ENCODE measurements around the gene SLC25A34.

Gene SLC25A34

DNA sequence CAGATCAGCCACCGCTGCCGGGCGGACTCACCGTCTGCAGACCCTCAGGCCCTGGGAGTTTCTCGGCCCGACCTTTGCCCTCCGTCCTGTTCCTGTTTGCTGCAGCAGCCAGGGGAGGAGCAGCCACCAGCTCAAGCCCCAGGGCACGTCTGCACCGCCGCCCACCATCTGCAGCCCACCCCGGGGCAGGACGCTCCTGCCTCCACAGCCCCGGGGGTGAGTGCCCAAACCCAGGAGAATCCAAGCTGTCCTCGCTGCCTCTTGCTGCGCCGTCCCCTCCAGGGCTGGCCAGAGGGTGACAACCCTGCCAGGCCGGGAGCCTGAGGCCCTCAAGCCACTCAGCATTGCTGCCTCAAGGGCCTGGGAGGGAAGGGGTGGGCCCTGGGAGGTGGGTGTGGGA, 1.2 kb upstream of the SLC25A34 start:
- Histone ChIP-seq H3K36me3 (ENCODE audit: control insufficient read depth, insufficient read depth, low read length) (peaks cover 42% of the 10 kb centered on the region), H3K27ac (ENCODE audit: low read depth, low read length) (no peak overlapping the region), H3K4me3 (ENCODE audit: low read depth, low read length) (no peak overlapping the region), H3K4me1 (ENCODE audit: control insufficient read depth, insufficient read depth, low read length) (no peaks in the 10 kb centered on the region), H3K27me3 (ENCODE audit: control insufficient read depth, insufficient read depth, low read length) (no peaks in the 10 kb centered on the region), H3K9ac (ENCODE audit: low read depth, low read length) (no peak overlapping the region), H3K9me3 (ENCODE audit: control insufficient read depth, insufficient read depth, low read length) (no peaks in the 10 kb centered on the region)

DNA sequence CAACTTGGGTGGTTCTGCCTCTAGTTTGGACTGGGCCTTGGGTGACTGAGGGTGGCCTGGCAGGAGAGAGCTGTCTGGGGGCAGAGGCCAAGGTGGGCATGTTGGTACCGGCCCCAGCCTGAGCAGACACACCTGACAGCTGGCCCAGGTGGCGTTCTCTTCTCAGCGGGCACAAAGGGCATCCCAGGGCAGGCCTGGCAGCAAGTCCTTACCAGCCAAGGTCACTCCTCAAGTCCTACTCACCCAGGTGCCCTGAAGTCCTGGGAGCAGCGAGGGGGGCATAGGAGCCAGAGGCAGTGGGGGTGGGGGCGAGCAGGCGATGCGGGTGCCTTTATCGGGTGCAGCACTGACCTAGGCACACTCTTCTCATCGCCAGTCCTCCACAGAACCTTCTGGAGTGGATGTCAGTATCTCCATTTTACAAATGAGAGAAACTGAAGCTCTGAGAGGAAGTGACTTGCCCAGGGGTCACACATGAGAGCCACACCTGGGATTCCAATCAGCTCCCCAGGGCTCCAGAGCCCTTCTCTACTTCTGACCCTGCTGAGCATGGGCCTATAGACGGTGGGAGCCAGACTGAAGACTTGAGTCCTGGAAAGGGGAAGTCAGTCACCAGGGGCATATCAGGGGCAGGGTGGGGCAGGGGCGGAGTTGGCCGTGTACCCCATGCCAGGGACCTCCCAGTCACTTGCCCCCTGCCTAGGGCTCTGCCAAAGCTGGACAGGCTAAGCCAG, 587 bp upstream of the SLC25A34 start:
- Histone ChIP-seq H3K4me3 (ENCODE audit: low read depth, low read length) (no peak overlapping the region), H3K36me3 (ENCODE audit: control insufficient read depth, insufficient read depth, low read length) (peaks cover 41% of the 10 kb centered on the region), H3K9me3 (ENCODE audit: control insufficient read depth, insufficient read depth, low read length) (no peaks in the 10 kb centered on the region), H3K27ac (ENCODE audit: low read depth, low read length) (no peak overlapping the region), H3K4me1 (ENCODE audit: control insufficient read depth, insufficient read depth, low read length) (no peaks in the 10 kb centered on the region), H3K9ac (ENCODE audit: low read depth, low read length) (no peak overlapping the region), H3K27me3 (ENCODE audit: control insufficient read depth, insufficient read depth, low read length) (no peaks in the 10 kb centered on the region)

DNA sequence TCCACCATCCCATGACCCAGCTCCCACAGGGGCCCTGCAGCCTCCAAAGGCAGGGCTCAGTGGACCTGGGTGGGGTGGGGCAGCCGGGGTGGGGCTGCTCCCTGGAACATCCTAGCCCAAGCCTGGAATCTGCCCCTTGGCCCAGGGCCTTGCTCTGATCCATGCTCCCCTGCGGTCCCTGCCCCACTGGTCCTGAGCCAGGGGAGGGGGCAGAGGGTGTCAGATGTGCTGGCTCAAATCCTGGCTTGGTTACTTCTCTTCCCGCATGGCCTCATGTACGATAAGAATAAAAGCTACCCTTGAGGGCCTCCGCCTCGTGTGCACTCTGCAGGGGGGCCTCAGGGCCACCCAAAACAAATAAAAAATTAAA, 819 bp downstream of the SLC25A34 start:
- H3K4me3 ChIP-seq (ENCODE audit: low read depth, low read length): no peak overlapping the region
- no peak overlapping the region for H3K27ac ChIP-seq (ENCODE audit: low read depth, low read length)
- peaks cover 27% of the 10 kb centered on the region for H3K36me3 ChIP-seq (ENCODE audit: control insufficient read depth, insufficient read depth, low read length)
- peaks cover 3% of the 10 kb centered on the region; the same call in 1 of the 2 replicates for H3K4me1 ChIP-seq (ENCODE audit: control insufficient read depth, insufficient read depth, low read length)
- H3K9me3 ChIP-seq (ENCODE audit: control insufficient read depth, insufficient read depth, low read length): no peaks in the 10 kb centered on the region
- no peak overlapping the region for H3K9ac ChIP-seq (ENCODE audit: low read depth, low read length)
- H3K27me3 ChIP-seq (ENCODE audit: control insufficient read depth, insufficient read depth, low read length): no peaks in the 10 kb centered on the region

DNA sequence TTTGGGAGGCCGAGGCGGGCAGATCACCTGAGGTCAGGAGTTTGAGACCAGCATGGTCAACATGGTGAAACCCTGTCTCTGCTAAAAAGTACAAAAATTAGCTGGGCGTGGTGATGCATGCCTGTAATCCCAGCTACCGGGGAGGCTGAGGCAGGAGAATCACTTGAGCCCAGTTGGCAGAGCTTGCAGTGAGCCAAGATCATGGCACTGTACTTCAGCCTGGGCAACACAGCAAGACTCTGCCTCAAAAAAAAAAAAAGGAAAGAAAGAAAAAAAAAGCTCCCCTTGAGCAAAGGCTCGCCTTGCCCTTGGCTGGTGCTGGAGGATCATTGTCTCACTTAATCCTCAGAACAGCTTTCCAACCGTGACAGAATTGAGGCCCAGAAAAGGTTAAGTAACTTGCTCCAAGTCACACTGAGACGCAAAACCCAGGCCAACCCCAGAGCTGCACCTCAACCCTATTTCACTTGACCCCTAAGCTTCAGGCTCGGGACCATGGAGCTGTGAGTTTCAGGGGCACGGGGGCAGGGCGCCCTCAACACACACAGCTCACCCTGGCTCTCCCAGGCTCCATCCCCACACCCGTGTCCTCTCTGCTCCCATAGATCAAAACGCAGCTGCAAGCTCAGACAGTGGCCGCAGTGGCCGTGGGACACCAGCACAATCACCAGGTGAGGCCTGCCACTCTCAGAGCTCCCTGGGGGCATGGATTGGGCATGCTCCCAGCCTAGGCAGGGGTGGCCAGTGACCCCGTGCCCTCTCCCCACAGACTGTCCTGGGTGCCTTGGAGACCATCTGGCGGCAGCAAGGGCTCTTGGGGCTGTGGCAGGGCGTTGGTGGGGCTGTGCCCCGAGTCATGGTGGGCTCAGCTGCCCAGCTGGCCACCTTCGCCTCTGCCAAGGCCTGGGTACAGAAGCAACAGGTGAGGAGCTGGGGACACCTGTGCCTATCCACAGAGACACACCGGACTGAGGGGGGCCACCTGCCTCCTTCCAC, 1.6 kb downstream of the SLC25A34 start:
- H3K36me3 ChIP-seq (ENCODE audit: control insufficient read depth, insufficient read depth, low read length): peaks cover 20% of the 10 kb centered on the region
- no peak overlapping the region for H3K4me3 ChIP-seq (ENCODE audit: low read depth, low read length)
- no peak overlapping the region for H3K9ac ChIP-seq (ENCODE audit: low read depth, low read length)
- H3K9me3 ChIP-seq (ENCODE audit: control insufficient read depth, insufficient read depth, low read length): no peaks in the 10 kb centered on the region
- H3K27me3 ChIP-seq (ENCODE audit: control insufficient read depth, insufficient read depth, low read length): no peaks in the 10 kb centered on the region
- H3K4me1 ChIP-seq (ENCODE audit: control insufficient read depth, insufficient read depth, low read length): peaks cover 3% of the 10 kb centered on the region; the same call in 1 of the 2 replicates
- H3K27ac ChIP-seq (ENCODE audit: low read depth, low read length): no peak overlapping the region

DNA sequence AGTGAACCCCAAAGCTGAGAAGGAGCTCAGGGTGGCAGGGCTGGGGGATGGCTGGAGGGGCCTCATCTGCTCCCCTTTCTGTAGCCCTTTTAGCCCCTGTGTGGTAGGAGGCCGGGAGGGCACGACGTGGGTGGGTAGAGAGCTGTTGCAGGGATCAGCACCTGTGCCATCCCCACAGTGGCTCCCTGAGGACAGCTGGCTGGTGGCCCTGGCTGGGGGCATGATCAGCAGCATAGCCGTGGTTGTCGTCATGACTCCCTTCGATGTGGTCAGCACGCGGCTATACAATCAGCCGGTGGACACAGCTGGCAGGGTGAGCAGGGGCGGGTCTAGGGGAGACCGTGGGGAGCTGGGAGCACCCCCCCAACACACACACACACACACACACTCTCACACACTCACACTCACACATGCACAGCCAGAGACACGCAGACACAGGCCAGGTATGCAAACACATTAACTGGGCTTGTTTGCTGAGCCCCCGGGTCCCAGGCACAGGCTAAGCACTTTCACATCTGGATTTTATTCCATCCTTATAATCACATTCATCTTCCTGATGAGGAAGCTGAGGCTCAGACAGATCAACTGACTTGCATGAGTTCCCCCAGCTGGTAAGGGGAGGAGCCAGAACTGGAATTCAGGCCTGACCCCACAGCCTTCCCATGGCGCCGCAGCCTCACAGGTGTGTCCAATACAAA, 2.5 kb downstream of the SLC25A34 start:
- H3K9me3 ChIP-seq (ENCODE audit: control insufficient read depth, insufficient read depth, low read length): no peaks in the 10 kb centered on the region
- H3K27ac ChIP-seq (ENCODE audit: low read depth, low read length): no peak overlapping the region
- peaks cover 13% of the 10 kb centered on the region for H3K36me3 ChIP-seq (ENCODE audit: control insufficient read depth, insufficient read depth, low read length)
- no peak overlapping the region for H3K9ac ChIP-seq (ENCODE audit: low read depth, low read length)
- no peaks in the 10 kb centered on the region for H3K27me3 ChIP-seq (ENCODE audit: control insufficient read depth, insufficient read depth, low read length)
- H3K4me1 ChIP-seq (ENCODE audit: control insufficient read depth, insufficient read depth, low read length): peaks cover 3% of the 10 kb centered on the region; the same call in 1 of the 2 replicates
- no peak overlapping the region for H3K4me3 ChIP-seq (ENCODE audit: low read depth, low read length)

DNA sequence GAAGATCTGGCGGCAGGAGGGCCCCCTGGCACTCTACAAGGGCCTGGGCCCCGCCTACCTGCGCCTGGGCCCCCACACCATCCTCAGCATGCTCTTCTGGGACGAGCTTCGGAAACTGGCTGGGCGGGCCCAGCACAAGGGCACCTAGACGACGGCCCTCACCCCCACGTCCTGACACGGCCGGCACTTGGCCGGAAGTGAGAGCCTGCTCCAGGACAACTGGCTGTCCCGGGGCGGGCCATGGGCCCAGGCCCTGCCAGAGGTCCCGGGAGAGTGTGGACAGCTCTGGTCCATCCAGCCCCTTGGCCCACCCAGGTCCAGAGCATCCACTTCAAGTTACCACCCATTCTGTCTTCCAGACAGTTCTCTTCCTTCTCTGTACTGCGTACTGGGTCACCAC, 3.2 kb downstream of the SLC25A34 start:
- peaks cover 6% of the 10 kb centered on the region for H3K36me3 ChIP-seq (ENCODE audit: control insufficient read depth, insufficient read depth, low read length)
- H3K27ac ChIP-seq (ENCODE audit: low read depth, low read length): no peak overlapping the region
- H3K4me1 ChIP-seq (ENCODE audit: control insufficient read depth, insufficient read depth, low read length): peaks cover 3% of the 10 kb centered on the region; the same call in 1 of the 2 replicates
- no peak overlapping the region for H3K4me3 ChIP-seq (ENCODE audit: low read depth, low read length)
- H3K9ac ChIP-seq (ENCODE audit: low read depth, low read length): no peak overlapping the region
- no peaks in the 10 kb centered on the region for H3K9me3 ChIP-seq (ENCODE audit: control insufficient read depth, insufficient read depth, low read length)
- H3K27me3 ChIP-seq (ENCODE audit: control insufficient read depth, insufficient read depth, low read length): no peaks in the 10 kb centered on the region

DNA sequence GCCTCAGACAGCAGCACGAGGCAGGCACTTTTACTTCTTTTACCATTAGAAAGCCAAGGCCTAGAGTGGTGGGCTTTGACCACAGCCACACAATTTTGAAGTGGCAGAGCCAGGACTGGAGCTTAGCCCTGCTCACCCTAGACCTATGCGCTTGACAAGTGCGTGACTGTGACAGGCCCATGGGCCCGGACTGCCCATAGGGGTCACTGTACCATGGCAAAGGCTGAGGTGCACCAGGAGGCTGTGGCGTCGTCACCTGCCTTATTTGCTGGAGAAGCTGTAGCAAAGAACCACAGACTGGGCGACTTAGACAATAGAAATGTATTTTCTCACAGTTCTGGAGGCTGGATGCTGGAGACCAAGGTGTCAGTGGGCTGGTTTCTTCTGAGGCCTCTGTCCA, 3.7 kb downstream of the SLC25A34 start:
- no peak overlapping the region for H3K27ac ChIP-seq (ENCODE audit: low read depth, low read length)

DNA sequence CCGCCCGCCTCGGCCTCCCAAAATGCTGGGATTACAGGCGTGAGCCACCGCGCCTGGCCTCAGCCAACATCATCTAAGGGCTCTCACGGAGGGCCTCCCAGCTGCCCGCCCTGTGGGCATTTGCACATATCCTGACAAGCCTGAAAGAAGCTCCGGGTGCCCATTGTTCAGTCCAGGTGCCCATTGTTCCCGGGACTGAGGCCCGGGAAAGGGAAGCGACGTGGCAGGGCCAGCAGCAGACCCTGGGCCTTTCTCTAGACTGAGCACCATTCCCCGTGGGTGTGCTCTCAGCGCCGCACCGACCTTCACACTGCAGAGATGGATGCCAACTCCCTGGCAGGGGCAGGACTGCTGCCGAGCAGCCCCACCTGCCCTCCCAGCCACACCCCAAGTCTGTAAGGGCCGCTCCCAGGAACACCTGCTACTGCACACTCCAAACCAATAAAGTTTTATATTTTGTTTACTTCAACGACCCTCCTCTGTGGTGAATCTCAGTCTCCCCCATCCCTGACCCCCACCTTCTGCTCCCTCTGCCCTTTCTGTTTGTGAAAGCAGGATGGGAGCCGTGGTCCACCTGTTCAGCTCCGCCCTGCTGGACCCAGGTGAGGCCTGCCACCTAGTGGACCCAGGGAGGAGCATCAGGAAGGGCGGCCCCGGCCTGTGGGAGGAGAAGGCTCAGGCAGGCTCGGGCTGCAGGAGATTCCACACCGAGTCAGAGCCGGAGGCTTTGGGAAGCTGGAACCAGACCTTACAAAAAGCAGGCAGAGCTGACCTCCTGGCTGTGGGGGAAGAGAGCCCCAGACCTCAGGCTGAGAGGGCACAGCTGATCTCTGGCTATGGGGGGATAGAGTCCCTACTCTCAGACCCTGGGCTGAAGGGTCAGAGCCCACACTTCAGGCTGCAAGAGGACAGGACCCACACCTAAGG, 5.1 kb downstream of the SLC25A34 start:
- no peak overlapping the region for H3K4me3 ChIP-seq (ENCODE audit: low read depth, low read length)
- H3K9ac ChIP-seq (ENCODE audit: low read depth, low read length): no peak overlapping the region
- H3K36me3 ChIP-seq (ENCODE audit: control insufficient read depth, insufficient read depth, low read length): no peaks in the 10 kb centered on the region
- no peaks in the 10 kb centered on the region for H3K27me3 ChIP-seq (ENCODE audit: control insufficient read depth, insufficient read depth, low read length)
- peaks cover 3% of the 10 kb centered on the region; the same call in 1 of the 2 replicates for H3K4me1 ChIP-seq (ENCODE audit: control insufficient read depth, insufficient read depth, low read length)
- no peaks in the 10 kb centered on the region for H3K9me3 ChIP-seq (ENCODE audit: control insufficient read depth, insufficient read depth, low read length)
- H3K27ac ChIP-seq (ENCODE audit: low read depth, low read length): peak overlapping the region; percentile 13

More for the DNA sequence above, 3.7 kb downstream of the SLC25A34 start:
- Histone ChIP-seq H3K4me3 (ENCODE audit: low read depth, low read length) (no peak overlapping the region), H3K9me3 (ENCODE audit: control insufficient read depth, insufficient read depth, low read length) (no peaks in the 10 kb centered on the region), H3K4me1 (ENCODE audit: control insufficient read depth, insufficient read depth, low read length) (peaks cover 3% of the 10 kb centered on the region; the same call in 1 of the 2 replicates), H3K27me3 (ENCODE audit: control insufficient read depth, insufficient read depth, low read length) (no peaks in the 10 kb centered on the region), H3K36me3 (ENCODE audit: control insufficient read depth, insufficient read depth, low read length) (0 out of 2 replicates have a peak, but pooled peaks cover under 1% of the 10 kb centered on the region), H3K9ac (ENCODE audit: low read depth, low read length) (no peak overlapping the region)

DNA sequence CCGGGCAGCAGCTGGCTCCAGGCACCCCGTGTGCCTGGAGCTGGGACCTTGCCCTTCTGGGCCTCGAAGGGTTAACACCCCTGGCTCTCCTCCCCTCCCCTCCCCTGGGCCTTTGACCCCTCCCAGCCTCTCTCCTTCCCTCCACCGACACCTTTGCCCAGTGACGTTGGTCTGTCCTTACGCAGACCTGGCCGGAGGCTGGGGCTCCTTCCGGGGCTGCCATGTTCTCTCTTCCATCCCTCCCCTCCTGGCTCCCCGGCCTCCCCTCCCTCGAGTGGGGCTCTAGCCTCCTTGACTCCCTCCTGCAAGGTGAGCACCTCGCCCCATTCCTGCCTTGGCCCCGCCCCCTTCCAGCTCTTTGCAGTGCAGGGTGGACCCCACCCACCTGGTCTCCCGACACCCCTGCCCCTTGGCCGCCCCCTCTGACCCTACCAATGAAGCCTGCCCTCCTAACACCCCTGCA, 6.3 kb downstream of the SLC25A34 start, which contains the start of gene TMEM82:
TSS of gene TMEM82 (plus strand) at position 161 of the 463 bp plus-strand sequence. CDS start at position 222, 61 bp downstream.
- Histone ChIP-seq H3K9ac (ENCODE audit: low read depth, low read length) (no peak within 1 kb of the TSS), H3K9me3 (ENCODE audit: control insufficient read depth, insufficient read depth, low read length) (no peaks in the 10 kb centered on the region), H3K36me3 (ENCODE audit: control insufficient read depth, insufficient read depth, low read length) (no peaks in the 10 kb centered on the region), H3K4me1 (ENCODE audit: control insufficient read depth, insufficient read depth, low read length) (peaks cover 3% of the 10 kb centered on the region; the same call in 1 of the 2 replicates), H3K27me3 (ENCODE audit: control insufficient read depth, insufficient read depth, low read length) (no peaks in the 10 kb centered on the region), H3K27ac (ENCODE audit: low read depth, low read length) (peak within 1 kb of the TSS; percentile 13), H3K4me3 (ENCODE audit: low read depth, low read length) (no peak within 1 kb of the TSS; the same call in 1 of the 2 replicates)
